OCI-LY3 (cell line): ENCODE measurements around the gene ADAMTS7.
"Not testable (repeated sequence)": the region's sequence is repeated elsewhere in the genome, so short reads cannot be mapped to it uniquely, and the experiment has no call there.

Experiments used
- CTCF ChIP-seq: fragments of 200-600, 300-600 bp; sonication (generic); IDR thresholded peaks from 2 replicates; pipeline ENCODE4 v1.5.1; 2014; ENCODE audit warnings: antibody characterized with exemption, low read length, low read depth
- EZH2phosphoT487 ChIP-seq: fragments of 200-600 bp; shearing (Covaris generic); IDR thresholded peaks from 2 replicates; pipeline ENCODE4 v1.6.1; 2018; ENCODE audit warnings: antibody characterized with exemption, mixed run types, low read depth

GRCh38 chr15:78766641-78767071 is 44.6 kb downstream of the ADAMTS7 start:
- TF ChIP-seq CTCF, EZH2phosphoT487: not testable (repeated sequence)
